Esophagus squamous epithelium (tissue), 5 donors: ENCODE results near the gene RRBP1. TPM values are rescaled to one million over a fixed set of nuclear protein-coding genes. Genes with fewer than 3 reads are reported as not detected.
"Not testable (repeated sequence)": the region's sequence is repeated elsewhere in the genome, so short reads cannot be mapped to it uniquely, and the experiment has no call there.

Experiments used
- DNase-seq: peaks from one replicate; lab custom pipeline; 2025; lab: John Stamatoyannopoulos, UW
- H3K27ac ChIP-seq, 4 donors: fragments of 200-600 bp; sonication (generic); one replicate each; pipeline ENCODE4 v1.5.1; 2016 to 2019; ENCODE audit warnings: mild to moderate bottlenecking in 1 of 4
- H3K27me3 ChIP-seq, 4 donors: fragments of 200-600 bp; sonication (generic); 1 replicate in 3 of 4; 2 replicates in 1 of 4; pipeline versions ENCODE4 v1.5.1 to v1.6.0; 2017 to 2021; ENCODE audit warnings: antibody characterized with exemption in 1 of 4
- H3K36me3 ChIP-seq, 3 donors: fragments of 200-600 bp; sonication (generic); one replicate each; pipeline ENCODE4 v1.5.1; 2016 to 2019
- H3K4me1 ChIP-seq, 3 donors: fragments of 200-600 bp; sonication (generic); one replicate each; pipeline ENCODE4 v1.5.1; 2017 to 2019
- H3K4me3 ChIP-seq, 4 donors: fragments of 200-600 bp; sonication (generic); 1 replicate in 3 of 4; 2 replicates in 1 of 4; pipeline ENCODE4 v1.5.1; 2016 to 2019; ENCODE audit warnings: mild to moderate bottlenecking in 2 of 4, moderate library complexity in 1 of 4
- H3K9me3 ChIP-seq, 3 donors: fragments of 200-600 bp; sonication (generic); one replicate each; pipeline ENCODE4 v1.5.1; 2016 to 2019
- CTCF ChIP-seq, 6 experiments: fragments of 450-650 bp in 4 of 6; fragments of 200-600 bp in 2 of 6; sonication (generic) in 2 of 6; IDR thresholded peaks; one replicate each; pipeline ENCODE4 v1.5.1; 2016 to 2019; ENCODE audit warnings: antibody characterized with exemption in 6 of 6, mild to moderate bottlenecking in 4 of 6, moderate library complexity in 4 of 6
- POLR2A ChIP-seq, 4 donors: fragments of 450-650 bp; IDR thresholded peaks; one replicate each; pipeline ENCODE4 v1.6.1; 2017; ENCODE audit warnings: antibody characterized with exemption in 4 of 4, mild to moderate bottlenecking in 4 of 4, moderate library complexity in 3 of 4
- WGBS, 2 donors: methylation state at CpG; one replicate each; pipeline ENCODE4 v1.1.5; 2018; 5-methylcytosine and 5-hydroxymethylcytosine counted together
- intact Hi-C: fragments of 100-400 bp; cut with DNase I; formaldehyde crosslinking; loops from one replicate; pipeline ENCODE4 v1.15.0; 2022
- total RNA-seq, 4 donors: library from RNA; depleted of rRNA; stranded (reverse); fragments of >200 nt; gene quantifications; one replicate each; pipeline ENCODE4 v1.1.0, GENCODE V29; 2016
- donor health status: DM: yes; HTN: yes; CAD: no.

RRBP1 gene
- total RNA-seq, 4 donors from 2014 or later: 61.4 to 128 (median 72.7) TPM

GRCh38 chr20:17710379-17711266 lies 28.6 kb upstream of the RRBP1 start:
- Histone ChIP-seq H3K9me3 (no peaks in the 10 kb centered on the region), H3K27me3 (no peaks in the 10 kb centered on the region), H3K36me3 (no peaks in the 10 kb centered on the region), H3K4me3 (no peak overlapping the region), H3K4me1 (no peaks in the 10 kb centered on the region), H3K27ac (no peak overlapping the region)
- no peak for TF ChIP-seq POLR2A (IDR thresholded peaks at IDR 0.05)
- TF ChIP-seq CTCF (IDR thresholded peaks at IDR 0.05): no peak
- WGBS, 2 donors: 62 to 75% methylated on average over 11 to 12 of the region's 21 CpGs
- intact Hi-C loops: no loop called here
- DNase-seq: no peak

- H3K27ac ChIP-seq: no peak overlapping the region
- H3K9me3 ChIP-seq: no peaks in the 10 kb centered on the region
- H3K27me3 ChIP-seq: no peaks in the 10 kb centered on the region
- WGBS, 2 donors: 84 to 87% methylated on average over 9 to 11 of the region's 12 CpGs
- intact Hi-C loops: no loop called here
- H3K4me1 ChIP-seq: no peaks in the 10 kb centered on the region
- TF ChIP-seq POLR2A (IDR thresholded peaks at IDR 0.05) (no peak), CTCF (IDR thresholded peaks at IDR 0.05) (no peak)
- no peak overlapping the region for H3K4me3 ChIP-seq
- no peaks in the 10 kb centered on the region for H3K36me3 ChIP-seq
- no peak for DNase-seq
Observed at GRCh38 chr20:17709361-17710293, 27.6 kb upstream of the RRBP1 start.

GRCh38 chr20:17708675-17709360 lies 26.8 kb upstream of the RRBP1 start:
- intact Hi-C loops: no loop called here
- DNase-seq: no peak
- H3K4me1 ChIP-seq: no peaks in the 10 kb centered on the region
- 81 to 92% methylated on average over 6 to 7 of the region's 7 CpGs for WGBS, 2 donors
- H3K4me3 ChIP-seq: no peak overlapping the region
- no peaks in the 10 kb centered on the region for H3K27me3 ChIP-seq
- TF ChIP-seq POLR2A (IDR thresholded peaks at IDR 0.05) (no peak), CTCF (IDR thresholded peaks at IDR 0.05) (no peak)
- H3K9me3 ChIP-seq: no peaks in the 10 kb centered on the region
- H3K27ac ChIP-seq: no peak overlapping the region
- H3K36me3 ChIP-seq: no peaks in the 10 kb centered on the region

GRCh38 chr20:17707951-17708350 lies 25.9 kb upstream of the RRBP1 start:
- WGBS, 2 donors: 75 to 79% methylated on average over 3 of the region's 3 CpGs
- H3K9me3 ChIP-seq, intact Hi-C loops, H3K4me1 ChIP-seq, H3K27ac ChIP-seq, DNase-seq, H3K27me3 ChIP-seq, H3K4me3 ChIP-seq, H3K36me3 ChIP-seq: not testable (repeated sequence)

GRCh38 chr20:17706632-17707031 lies 24.6 kb upstream of the RRBP1 start:
- Histone ChIP-seq H3K36me3 (no peaks in the 10 kb centered on the region), H3K4me3 (no peak overlapping the region), H3K9me3 (no peaks in the 10 kb centered on the region), H3K27me3 (no peaks in the 10 kb centered on the region), H3K27ac (no peak overlapping the region), H3K4me1 (no peaks in the 10 kb centered on the region)
- DNase-seq: no peak
- intact Hi-C loops: no loop called here
- WGBS, 2 donors: 66 to 95% methylated on average over 2 to 3 of the region's 3 CpGs
- TF ChIP-seq POLR2A (IDR thresholded peaks at IDR 0.05) (no peak), CTCF (IDR thresholded peaks at IDR 0.05) (no peak)
